DMS 273 (cell line): Measurements from ENCODE around the gene N4BP2L2.

Experiments used
- DNase-seq: peaks from one replicate; lab custom pipeline; 2025; ENCODE audit not compliant: unreplicated experiment; lab: John Stamatoyannopoulos, UW

The N4BP2L2 gene

DNA sequence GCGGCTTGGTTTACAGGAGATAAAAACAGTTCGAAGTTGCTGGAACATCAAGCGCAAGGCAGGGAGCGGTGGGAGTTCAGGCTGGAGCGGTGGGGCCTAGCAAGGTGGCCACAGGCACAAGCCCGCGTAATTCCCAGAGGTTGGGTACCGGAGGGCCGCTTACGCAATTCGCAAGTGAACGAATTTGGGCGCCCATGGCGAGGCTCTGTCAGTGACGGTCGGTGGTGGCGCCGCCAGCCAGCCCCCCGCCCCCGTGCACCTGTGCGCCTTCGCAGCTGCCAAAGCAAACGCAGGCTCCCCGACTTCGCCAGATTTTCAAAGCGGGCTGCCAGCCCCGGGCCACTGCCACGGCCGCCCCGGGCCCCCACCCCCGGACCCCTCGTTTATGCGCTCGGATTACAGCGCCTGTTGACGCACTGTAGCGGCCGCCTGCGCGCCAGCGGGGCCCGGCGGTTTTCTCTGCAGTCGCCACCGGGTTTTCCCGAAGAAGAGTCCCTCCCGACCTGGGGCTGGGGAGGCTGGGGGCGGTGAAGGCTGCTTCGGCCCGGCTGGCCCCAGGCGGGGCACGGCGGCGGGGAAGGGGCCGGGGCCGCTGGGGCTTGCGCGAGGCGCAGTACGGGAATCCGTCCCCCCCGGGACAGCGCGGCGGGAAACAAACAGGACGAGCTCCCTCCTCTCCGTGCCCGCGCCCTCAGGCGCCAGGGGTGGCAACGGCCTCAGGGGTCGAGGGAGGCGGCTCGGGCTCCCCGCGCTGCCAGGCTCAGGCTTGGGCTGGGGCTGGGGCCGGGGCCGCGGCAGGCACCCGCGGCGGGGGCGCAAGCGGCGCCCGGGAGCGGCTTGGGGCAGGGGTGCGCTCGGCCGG lies 111.4 kb downstream of the N4BP2L2 start:
- peak; percentile 77 for DNase-seq

GRCh38 chr13:32426191-32426989 lies 112.2 kb downstream of the N4BP2L2 start:
- DNase-seq: no peak

GRCh38 chr13:32425158-32425557 lies 113.4 kb downstream of the N4BP2L2 start:
- no peak for DNase-seq

DNA sequence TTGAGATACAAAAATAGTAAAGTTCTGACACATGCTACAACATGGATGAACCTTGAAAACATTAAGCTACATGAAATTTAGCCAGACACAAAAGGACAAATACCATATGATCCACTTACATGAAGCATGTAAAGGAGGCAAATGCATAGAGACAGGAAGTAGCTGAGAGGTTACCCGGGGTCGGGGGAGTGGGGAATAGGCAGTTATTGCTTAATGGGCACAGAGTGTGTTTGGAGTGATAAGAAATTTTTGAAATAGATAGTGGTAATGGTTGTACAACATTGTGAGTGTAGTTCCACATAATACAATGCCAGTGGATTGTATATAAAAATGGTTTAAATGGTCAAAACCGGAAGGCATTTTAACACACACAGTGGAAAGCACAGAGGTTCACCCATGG lies 115.0 kb downstream of the N4BP2L2 start:
- DNase-seq: no peak

DNA sequence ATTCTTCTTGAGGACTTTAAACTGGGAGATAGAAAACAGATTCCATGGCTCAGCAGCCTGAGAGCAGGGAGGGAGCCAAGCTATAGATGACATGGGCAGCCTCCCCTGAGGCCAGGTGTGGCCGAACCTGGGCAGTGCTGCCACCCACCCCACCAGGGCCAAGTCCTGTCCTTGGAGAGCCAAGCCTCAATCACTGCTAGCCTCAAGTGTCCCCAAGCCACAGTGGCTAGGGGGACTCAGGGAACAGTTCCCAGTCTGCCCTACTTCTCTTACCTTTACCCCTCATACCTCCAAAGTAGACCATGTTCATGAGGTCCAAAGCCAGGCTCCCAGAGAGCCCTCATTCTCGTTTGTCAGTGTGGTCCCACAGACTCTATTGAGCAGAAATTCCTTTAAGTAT lies 118.7 kb downstream of the N4BP2L2 start:
- DNase-seq: no peak

GRCh38 chr13:32417995-32418394 lies 120.6 kb downstream of the N4BP2L2 start:
- DNase-seq: no peak

- peak; percentile 54 for DNase-seq
These were observed 123.6 kb downstream of the N4BP2L2 start for GRCh38 chr13:32415019-32415418.

DNA sequence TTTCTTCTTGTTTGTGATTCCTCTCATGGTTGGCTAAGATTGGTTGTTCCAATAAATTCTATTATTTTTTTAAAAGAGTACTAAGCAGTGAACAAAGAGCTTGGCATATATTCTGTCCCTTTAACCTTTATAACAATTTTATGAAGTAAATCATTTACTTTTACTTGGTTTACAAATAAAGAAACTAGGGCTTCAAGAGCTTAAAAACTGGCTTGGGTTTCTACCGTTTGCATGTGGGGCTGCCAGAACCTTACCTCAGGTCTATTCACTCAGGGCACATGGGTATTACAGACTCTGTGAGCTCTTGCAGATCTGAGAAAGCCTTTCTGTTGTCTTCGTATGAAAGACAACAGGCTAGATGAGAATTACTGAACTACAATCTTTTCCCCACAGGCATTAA lies 124.0 kb downstream of the N4BP2L2 start:
- no peak for DNase-seq

DNA sequence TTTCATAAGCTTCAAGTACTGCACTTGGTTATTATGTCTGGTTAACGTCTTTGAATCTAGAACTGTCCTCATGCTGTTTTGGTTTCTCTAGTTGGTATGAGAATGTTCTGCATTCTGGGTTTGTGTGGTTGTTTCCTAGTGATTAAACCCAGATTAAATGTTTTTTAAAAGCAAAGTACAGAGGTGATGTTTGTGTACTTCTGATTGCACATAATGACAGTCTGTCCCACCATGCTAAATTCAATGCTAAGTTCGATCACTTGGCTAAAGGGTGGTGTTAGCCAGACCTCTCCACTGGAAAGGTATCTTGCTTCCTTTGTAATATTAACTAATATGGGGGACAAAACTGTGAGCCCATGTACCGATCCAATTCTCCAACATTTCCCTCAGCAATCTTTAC lies 125.3 kb downstream of the N4BP2L2 start:
- DNase-seq: no peak

DNA sequence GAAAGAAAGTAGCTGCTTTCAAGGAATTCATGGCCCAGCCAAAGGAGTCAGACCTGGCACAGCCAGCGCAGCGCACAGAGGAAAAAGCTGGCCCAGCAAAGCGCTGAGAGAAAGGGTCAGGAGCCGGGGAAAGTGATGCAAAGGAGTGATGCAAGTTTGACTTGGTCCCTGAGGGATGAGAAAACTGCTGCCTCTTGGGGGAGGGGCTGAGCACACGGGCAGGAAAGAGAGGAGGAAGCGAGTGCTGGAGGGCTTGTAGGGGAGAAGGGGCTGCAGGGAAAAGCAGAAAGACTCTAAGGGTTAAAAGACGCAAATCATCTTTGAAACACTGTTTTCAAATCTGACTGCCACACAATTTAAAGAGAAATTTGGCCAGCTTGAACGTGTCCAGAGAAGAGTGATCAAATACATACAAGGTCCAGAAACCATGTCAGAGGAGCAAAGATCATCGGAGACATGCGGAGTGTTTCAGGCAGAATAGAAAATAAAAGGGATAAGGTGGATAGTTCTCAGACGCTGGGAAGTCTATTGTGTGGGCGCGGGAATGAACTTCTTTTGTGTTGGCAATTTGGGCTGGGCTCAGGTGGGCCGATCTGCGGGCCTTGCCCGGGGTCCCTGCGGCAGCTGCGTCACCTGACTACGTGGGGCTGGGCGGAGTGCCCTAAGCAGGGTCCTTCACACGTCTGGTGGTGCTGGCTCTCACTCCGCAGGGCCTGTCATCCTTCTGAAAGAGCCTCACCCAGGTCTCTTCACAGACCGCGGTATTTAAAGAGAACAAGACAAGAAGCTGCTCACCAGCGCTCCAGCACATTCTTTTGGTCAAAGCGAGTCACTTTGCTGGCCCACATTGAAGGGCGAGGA lies 128.8 kb downstream of the N4BP2L2 start:
- no peak for DNase-seq

- DNase-seq: no peak
These were observed 129.6 kb downstream of the N4BP2L2 start for GRCh38 chr13:32409001-32409313.

- DNase-seq: no peak
These were observed 130.1 kb downstream of the N4BP2L2 start for GRCh38 chr13:32408296-32409000.

DNA sequence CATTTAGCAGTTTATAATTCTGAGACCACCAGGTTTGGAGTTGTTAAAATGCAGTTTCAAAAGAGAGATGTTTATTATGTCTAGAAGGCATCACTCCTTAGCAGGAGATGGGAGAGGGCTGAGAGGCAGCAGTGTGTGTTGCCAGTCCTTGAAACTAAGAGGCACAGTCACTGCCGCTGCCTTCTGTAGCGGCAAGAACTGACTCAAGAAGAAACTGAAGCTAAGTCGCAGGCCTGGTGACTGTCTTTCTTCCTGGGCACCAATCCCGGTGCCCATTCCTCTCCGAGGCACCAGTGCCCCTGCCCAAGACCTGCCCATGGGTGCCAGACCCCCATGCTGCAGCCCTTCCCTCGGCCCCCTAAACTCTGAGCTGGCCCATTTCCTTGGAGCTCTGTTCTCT lies 130.7 kb downstream of the N4BP2L2 start:
- DNase-seq: no peak

GRCh38 chr13:32403108-32403507 lies 135.5 kb downstream of the N4BP2L2 start:
- no peak for DNase-seq

GRCh38 chr13:32391101-32391619 lies 147.4 kb downstream of the N4BP2L2 start:
- DNase-seq: no peak

GRCh38 chr13:32390484-32390883 lies 148.1 kb downstream of the N4BP2L2 start:
- DNase-seq: no peak

- DNase-seq: no peak
These were observed 148.5 kb downstream of the N4BP2L2 start for GRCh38 chr13:32390048-32390447.

GRCh38 chr13:32385410-32385809 lies 153.2 kb downstream of the N4BP2L2 start:
- DNase-seq: no peak

DNA sequence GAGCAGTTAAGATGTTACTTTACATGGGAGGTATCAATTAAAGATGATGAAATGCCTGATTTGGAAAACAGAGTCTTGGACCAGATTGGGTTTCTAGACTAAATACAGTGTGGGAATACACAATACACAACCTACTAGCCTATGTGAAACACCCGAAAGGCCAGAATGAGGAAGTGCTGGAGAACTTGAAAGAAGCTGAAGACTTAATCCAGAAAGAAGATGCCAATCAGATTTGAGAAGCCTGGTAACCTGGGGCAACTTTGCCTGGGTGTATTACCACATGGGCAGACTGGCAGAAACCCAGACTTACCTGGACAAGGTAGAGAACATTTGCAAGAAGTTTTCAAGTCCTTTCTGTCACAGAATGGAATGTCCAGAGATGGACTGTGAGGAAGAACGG lies 153.9 kb downstream of the N4BP2L2 start:
- no peak for DNase-seq

GRCh38 chr13:32383836-32384618 lies 154.6 kb downstream of the N4BP2L2 start:
- DNase-seq: no peak
